Measurements from ENCODE around the gene CYP19A1.

DNA sequence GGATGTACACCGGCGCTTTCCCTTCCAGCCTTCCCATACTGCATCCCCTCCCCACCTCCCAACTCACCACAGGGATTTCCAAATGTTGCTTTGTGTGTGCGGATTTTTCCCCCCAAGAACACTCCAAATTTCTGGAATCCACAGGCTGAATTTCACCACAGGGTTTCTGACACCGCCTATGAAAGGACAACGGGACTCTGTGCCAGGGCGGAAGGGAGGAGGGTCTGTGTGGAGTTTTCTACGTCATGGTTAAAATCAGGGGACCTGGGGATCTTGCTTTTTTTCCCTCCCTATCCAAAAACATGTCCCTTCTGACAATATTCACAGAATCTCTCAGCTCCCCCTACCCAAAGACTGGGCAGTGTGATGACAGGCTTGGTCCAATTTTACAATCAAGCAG, 14.6 kb downstream of the CYP19A1 start:
- TF ChIP-seq POLR2A (IDR thresholded peaks at IDR 0.05; ENCODE audit: low read length): no peak
- no peak for TF ChIP-seq GATA1 (IDR thresholded peaks at IDR 0.05; ENCODE audit: low read depth, low read length)

Measured in erythroblast (primary cell).